Suppressor macrophage treated with lipopolysaccharide for 1 hour (primary cell): ENCODE results near the gene LEKR1.
"Not testable (repeated sequence)": the region's sequence is repeated elsewhere in the genome, so short reads cannot be mapped to it uniquely, and the experiment has no call there.

ENCODE experiments used
- DNase-seq, 3 donors: peaks; one replicate each; pipeline ENCODE4 v3.0.0-alpha.2; 2020 to 2022

Gene LEKR1

GRCh38 chr3:156838035-156838434 lies 11.9 kb downstream of the LEKR1 start:
- DNase-seq: no peak

GRCh38 chr3:156840826-156841689 lies 14.9 kb downstream of the LEKR1 start:
- no peak for DNase-seq

- DNase-seq: no peak
Measured at GRCh38 chr3:156843071-156843808, 17.1 kb downstream of the LEKR1 start.

- no peak for DNase-seq
Measured at GRCh38 chr3:156847752-156848448, 21.7 kb downstream of the LEKR1 start.

- peak in 1 of 3 donors; percentile 22 for DNase-seq
Measured at GRCh38 chr3:156859578-156859977, 33.4 kb downstream of the LEKR1 start.

- DNase-seq: no peak
Measured at GRCh38 chr3:156860873-156861272, 34.7 kb downstream of the LEKR1 start.

- DNase-seq: no peak
Measured at GRCh38 chr3:156862338-156862737, 36.2 kb downstream of the LEKR1 start.

- DNase-seq: no peak
Measured at GRCh38 chr3:156865732-156866131, 39.6 kb downstream of the LEKR1 start.

- no peak for DNase-seq
Measured at GRCh38 chr3:156867174-156867573, 41.0 kb downstream of the LEKR1 start.

GRCh38 chr3:156867920-156868319 lies 41.8 kb downstream of the LEKR1 start:
- no peak for DNase-seq

GRCh38 chr3:156873906-156874305 lies 47.8 kb downstream of the LEKR1 start:
- no peak for DNase-seq

GRCh38 chr3:156879491-156879890 lies 53.3 kb downstream of the LEKR1 start:
- not testable (repeated sequence) for DNase-seq

- no peak for DNase-seq
Measured at GRCh38 chr3:156885761-156886160, 59.6 kb downstream of the LEKR1 start.

- no peak for DNase-seq
Measured at GRCh38 chr3:156888176-156888575, 62.0 kb downstream of the LEKR1 start.

- no peak for DNase-seq
Measured at GRCh38 chr3:156888576-156888975, 62.4 kb downstream of the LEKR1 start.

GRCh38 chr3:156892701-156893100 lies 66.5 kb downstream of the LEKR1 start:
- peak in 2 of 3 donors; percentile 3 to 17 for DNase-seq

- not testable (repeated sequence) for DNase-seq
Measured at GRCh38 chr3:156895374-156895773, 69.2 kb downstream of the LEKR1 start.

GRCh38 chr3:156897851-156898250 lies 71.7 kb downstream of the LEKR1 start:
- DNase-seq: not testable (repeated sequence)

GRCh38 chr3:156898296-156898880 lies 72.2 kb downstream of the LEKR1 start:
- no peak for DNase-seq

- no peak for DNase-seq
Measured at GRCh38 chr3:156899951-156900350, 73.8 kb downstream of the LEKR1 start.

GRCh38 chr3:156902916-156903315 lies 76.8 kb downstream of the LEKR1 start:
- no peak for DNase-seq

- no peak for DNase-seq
Measured at GRCh38 chr3:156906275-156906674, 80.1 kb downstream of the LEKR1 start.

- DNase-seq: no peak
Measured at GRCh38 chr3:156908398-156908797, 82.2 kb downstream of the LEKR1 start.
